Measurements from ENCODE around the gene ADAP1. TPM values are rescaled to one million over a fixed set of nuclear protein-coding genes. Genes with fewer than 3 reads are reported as not detected.

The ADAP1 gene
- total RNA-seq, 1 experiment from 2014 or later: 3.1 TPM

- no peaks in the 10 kb centered on the region for H3K27me3 ChIP-seq (ENCODE audit: control insufficient read depth, insufficient read depth, low read length)
These were observed 56.0 kb downstream of the ADAP1 start for GRCh38 chr7:898460-898854.

GRCh38 chr7:897771-898376 is 56.6 kb downstream of the ADAP1 start:
- CTCF ChIA-PET: no interaction called here

More at GRCh38 chr7:898460-898854, 56.0 kb downstream of the ADAP1 start:
- Histone ChIP-seq H3K4me1 (ENCODE audit: control insufficient read depth, insufficient read depth, low read length) (peaks cover 12% of the 10 kb centered on the region), H3K27ac (ENCODE audit: low read length) (no peak overlapping the region), H3K4me3 (ENCODE audit: low read depth in 2 of 2, low read length in 2 of 2) (no peak overlapping the region), H3K9me3 (ENCODE audit: control insufficient read depth, insufficient read depth, low read depth, low read length) (no peaks in the 10 kb centered on the region), H3K36me3 (ENCODE audit: control insufficient read depth, insufficient read depth, low read length) (peaks cover 3% of the 10 kb centered on the region; the same call in 1 of the 2 replicates)
- in situ Hi-C loops (cut with HindIII; ENCODE audit: low pct_unique_long_range_greater_than_20kb, low sequenced_read_pairs): no loop called here
- DNase-seq (ENCODE audit: low read depth, low spot score): no peak
- intact Hi-C loops (cut with micrococcal nuclease; ENCODE audit: unreplicated experiment): no loop called here
- TF ChIP-seq REST (IDR thresholded peaks at IDR 0.05; ENCODE audit: insufficient read depth in 1 of 2, low read depth in 2 of 2, low read length in 1 of 2) (no peak), SIN3A (IDR thresholded peaks at IDR 0.05; ENCODE audit: borderline replicate concordance, insufficient read depth, low read depth, low read length) (no peak), CTCF (IDR thresholded peaks at IDR 0.05) (no peak), POLR2AphosphoS5 (IDR thresholded peaks at IDR 0.05; ENCODE audit: low read depth, low read length) (no peak), TCF7L2 (IDR thresholded peaks at IDR 0.05; ENCODE audit: low read depth, low read length) (no peak)
- no TSS peak for BruUV-seq (replicated peaks)
- ChIA-PET CTCF (no interaction called here), POLR2A (no interaction called here)
- no peak for ATAC-seq

More at GRCh38 chr7:897771-898376, 56.6 kb downstream of the ADAP1 start:
- ATAC-seq (no peak), DNase-seq (ENCODE audit: low read depth, low spot score) (no peak)
- in situ Hi-C loops (cut with HindIII; ENCODE audit: low pct_unique_long_range_greater_than_20kb, low sequenced_read_pairs): no loop called here
- no peak overlapping the region for H3K4me3 ChIP-seq (ENCODE audit: low read depth in 2 of 2, low read length in 2 of 2)
- H3K9me3 ChIP-seq (ENCODE audit: control insufficient read depth, insufficient read depth, low read depth, low read length): no peaks in the 10 kb centered on the region
- no peaks in the 10 kb centered on the region for H3K27me3 ChIP-seq (ENCODE audit: control insufficient read depth, insufficient read depth, low read length)
- BruUV-seq (replicated peaks): no TSS peak
- H3K36me3 ChIP-seq (ENCODE audit: control insufficient read depth, insufficient read depth, low read length): peaks cover 3% of the 10 kb centered on the region; the same call in 1 of the 2 replicates
- H3K4me1 ChIP-seq (ENCODE audit: control insufficient read depth, insufficient read depth, low read length): peaks cover 12% of the 10 kb centered on the region
- TF ChIP-seq SIN3A (IDR thresholded peaks at IDR 0.05; ENCODE audit: borderline replicate concordance, insufficient read depth, low read depth, low read length) (no peak), CTCF (IDR thresholded peaks at IDR 0.05) (no peak), POLR2AphosphoS5 (IDR thresholded peaks at IDR 0.05; ENCODE audit: low read depth, low read length) (no peak), TCF7L2 (IDR thresholded peaks at IDR 0.05; ENCODE audit: low read depth, low read length) (no peak)
- intact Hi-C loops (cut with micrococcal nuclease; ENCODE audit: unreplicated experiment): no loop called here
- POLR2A ChIA-PET: no interaction called here
- no peak overlapping the region for H3K27ac ChIP-seq (ENCODE audit: low read length)
